GM21825 (cell line): ENCODE results near the gene PSMD2.

Experiments
- ATAC-seq: cut with Tn5 transposase; IDR thresholded peaks from one replicate; pipeline ENCODE4 v1.9.1; 2021; ENCODE audit warnings: mild to moderate bottlenecking, moderate library complexity; ENCODE audit not compliant: unreplicated experiment

Gene PSMD2

GRCh38 chr3:184315871-184316661 lies 17.0 kb downstream of the PSMD2 start:
- no peak for ATAC-seq

GRCh38 chr3:184316792-184317191 lies 17.8 kb downstream of the PSMD2 start:
- ATAC-seq = no peak

- no peak for ATAC-seq
Observed at GRCh38 chr3:184317201-184317600, 18.2 kb downstream of the PSMD2 start.

- ATAC-seq = no peak
Observed at GRCh38 chr3:184320104-184320445, 21.0 kb downstream of the PSMD2 start.

- ATAC-seq = no peak
Observed at GRCh38 chr3:184321666-184322065, 22.6 kb downstream of the PSMD2 start.

- no peak for ATAC-seq
Observed at GRCh38 chr3:184322731-184323487, 23.9 kb downstream of the PSMD2 start.

- ATAC-seq = no peak
Observed at GRCh38 chr3:184323696-184324095, 24.7 kb downstream of the PSMD2 start.

- no peak for ATAC-seq
Observed at GRCh38 chr3:184325269-184325668, 26.2 kb downstream of the PSMD2 start.

- no peak for ATAC-seq
Observed at GRCh38 chr3:184325715-184326369, 26.8 kb downstream of the PSMD2 start.

- no peak for ATAC-seq
Observed at GRCh38 chr3:184327171-184327570, 28.1 kb downstream of the PSMD2 start.

- ATAC-seq = no peak
Observed at GRCh38 chr3:184328516-184328915, 29.5 kb downstream of the PSMD2 start.

GRCh38 chr3:184332370-184333090 lies 33.5 kb downstream of the PSMD2 start:
- ATAC-seq = no peak

GRCh38 chr3:184333190-184333589 lies 34.1 kb downstream of the PSMD2 start:
- no peak for ATAC-seq

GRCh38 chr3:184333700-184334099 lies 34.7 kb downstream of the PSMD2 start:
- no peak for ATAC-seq

- ATAC-seq = no peak
Observed at GRCh38 chr3:184334470-184335158, 35.6 kb downstream of the PSMD2 start.

GRCh38 chr3:184335291-184335660 lies 36.2 kb downstream of the PSMD2 start:
- ATAC-seq = no peak

GRCh38 chr3:184335661-184336546 lies 36.9 kb downstream of the PSMD2 start:
- peak; percentile 87 for ATAC-seq

- ATAC-seq = no peak
Observed at GRCh38 chr3:184336547-184337398, 37.7 kb downstream of the PSMD2 start.

- ATAC-seq = no peak
Observed at GRCh38 chr3:184337399-184337714, 38.3 kb downstream of the PSMD2 start, which contains the start of gene FAM131A. Gene FAM131A (plus strand): TSS chr3:184337600. CDS start chr3:184337631, 31 bp downstream.
